ENCODE results near the gene ACTN4.

DNA sequence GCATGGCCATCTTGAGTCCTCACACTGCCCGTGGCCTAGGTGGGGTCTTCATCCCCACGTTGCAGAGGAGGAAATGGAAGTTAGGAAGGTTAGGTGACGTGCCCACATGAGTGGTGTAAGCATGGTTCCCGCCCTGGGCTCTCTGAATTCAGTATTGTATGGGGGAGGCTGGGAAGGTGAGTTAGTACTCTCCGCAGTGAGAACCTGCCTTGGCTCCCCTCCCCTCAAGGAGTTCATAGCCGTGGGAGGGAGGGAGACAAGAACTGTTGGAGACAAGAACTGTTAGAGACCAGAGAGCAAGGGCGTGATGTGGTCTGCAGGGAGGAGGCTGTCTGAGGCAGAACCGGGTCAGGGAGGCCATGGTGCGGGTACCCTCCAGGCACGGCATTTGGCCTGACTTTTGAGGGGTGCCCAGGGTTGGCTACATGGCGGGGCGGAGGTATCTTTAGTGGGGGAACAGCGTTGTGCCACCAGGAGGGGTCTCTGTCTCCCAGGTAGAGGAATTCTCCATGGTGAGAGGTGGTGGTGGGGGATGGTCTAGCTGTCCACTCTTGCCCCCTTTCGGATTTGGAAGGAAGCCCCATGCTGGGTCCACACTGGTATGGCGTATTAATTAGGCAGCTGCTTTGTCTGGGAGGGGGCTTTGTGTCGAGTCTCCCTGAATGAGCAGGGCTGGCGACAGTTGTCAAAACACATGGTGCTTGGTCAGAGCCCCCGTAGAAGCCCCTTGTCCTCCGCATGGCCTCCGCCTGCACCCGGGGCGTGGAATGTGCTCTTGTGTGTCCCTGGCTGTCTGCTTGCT, 51.0 kb downstream of the ACTN4 start:
- no peak for TF ChIP-seq POLR2A (IDR thresholded peaks at IDR 0.05)
- TF ChIP-seq, protein P1, sequence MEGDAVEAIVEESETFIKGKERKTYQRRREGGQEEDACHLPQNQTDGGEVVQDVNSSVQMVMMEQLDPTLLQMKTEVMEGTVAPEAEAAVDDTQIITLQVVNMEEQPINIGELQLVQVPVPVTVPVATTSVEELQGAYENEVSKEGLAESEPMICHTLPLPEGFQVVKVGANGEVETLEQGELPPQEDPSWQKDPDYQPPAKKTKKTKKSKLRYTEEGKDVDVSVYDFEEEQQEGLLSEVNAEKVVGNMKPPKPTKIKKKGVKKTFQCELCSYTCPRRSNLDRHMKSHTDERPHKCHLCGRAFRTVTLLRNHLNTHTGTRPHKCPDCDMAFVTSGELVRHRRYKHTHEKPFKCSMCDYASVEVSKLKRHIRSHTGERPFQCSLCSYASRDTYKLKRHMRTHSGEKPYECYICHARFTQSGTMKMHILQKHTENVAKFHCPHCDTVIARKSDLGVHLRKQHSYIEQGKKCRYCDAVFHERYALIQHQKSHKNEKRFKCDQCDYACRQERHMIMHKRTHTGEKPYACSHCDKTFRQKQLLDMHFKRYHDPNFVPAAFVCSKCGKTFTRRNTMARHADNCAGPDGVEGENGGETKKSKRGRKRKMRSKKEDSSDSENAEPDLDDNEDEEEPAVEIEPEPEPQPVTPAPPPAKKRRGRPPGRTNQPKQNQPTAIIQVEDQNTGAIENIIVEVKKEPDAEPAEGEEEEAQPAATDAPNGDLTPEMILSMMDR (IDR thresholded peaks at IDR 0.05), result no peak
